ENCODE data around the gene ABCA4.
A peak's percentile ranks its signal among the peaks of the same experiment; 100 is the strongest.

The ABCA4 gene

DNA sequence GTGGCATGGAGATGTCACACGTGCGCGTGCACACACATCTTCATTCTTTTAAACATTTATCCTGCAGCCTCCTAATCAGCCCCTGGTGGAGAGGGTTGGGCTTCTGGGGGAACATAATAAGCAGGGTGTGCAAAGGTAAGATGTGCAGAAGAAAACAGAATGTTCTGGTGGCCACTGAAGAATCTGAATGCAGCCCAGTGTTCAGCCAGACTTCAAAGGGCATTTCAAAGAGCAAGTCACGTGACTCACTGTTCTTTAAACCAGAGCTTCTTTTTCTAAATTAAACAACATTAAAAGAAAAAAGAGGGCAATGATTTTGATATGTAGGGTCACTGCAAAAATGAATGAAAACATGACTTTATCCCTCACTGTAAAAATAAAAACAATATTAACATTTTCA lies 89.8 kb downstream of the ABCA4 start:
- no peak overlapping the region for H3K4me3 ChIP-seq (ENCODE audit: low read depth, low read length)
- peak; percentile 5 for TF ChIP-seq CTCF (conservative IDR thresholded peaks at IDR 0.05; ENCODE audit: low read depth, low read length)
- DNase-seq (ENCODE audit: low read depth): peak; percentile 74

DNA sequence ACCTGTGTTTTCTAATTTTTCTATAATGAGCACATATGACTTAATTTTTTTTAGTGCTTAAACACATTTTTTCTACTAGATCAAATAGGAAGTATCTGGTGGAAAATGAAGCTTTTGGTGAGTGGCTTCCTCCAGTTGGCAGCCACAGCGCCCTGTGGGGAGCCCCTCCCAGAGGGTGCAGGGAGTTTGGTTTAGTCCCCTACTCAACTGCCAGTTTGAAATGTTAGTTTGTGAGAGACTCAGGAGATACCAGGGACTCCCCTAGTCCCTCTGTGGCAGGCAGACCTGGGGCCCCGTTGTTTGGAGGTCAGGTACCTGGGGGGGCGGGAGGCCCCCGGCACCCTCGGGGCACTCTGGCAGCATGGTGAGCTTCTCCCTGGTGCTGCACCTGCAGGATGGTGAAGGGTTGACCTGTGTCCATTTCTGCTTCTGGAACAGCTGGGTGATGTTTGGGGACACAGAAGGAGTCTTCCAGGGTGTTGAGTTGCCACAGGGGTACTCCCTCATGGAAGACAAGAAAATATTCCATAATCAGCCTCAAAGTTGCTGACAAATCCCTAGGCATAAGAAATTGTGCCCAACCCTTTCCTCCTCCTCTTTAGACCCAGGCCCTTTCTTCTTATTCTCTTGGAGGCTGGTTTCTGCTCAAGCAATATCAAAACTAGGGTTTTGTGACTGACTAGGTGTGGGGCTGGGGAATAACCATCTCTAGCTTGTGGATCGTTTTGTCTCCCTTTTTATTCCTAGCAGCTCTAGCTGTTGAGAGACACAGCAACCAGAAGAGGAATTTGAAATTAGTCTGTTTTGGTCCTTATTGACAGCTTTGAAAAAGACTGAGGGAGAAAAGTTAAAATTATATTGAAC lies 91.6 kb downstream of the ABCA4 start:
- DNase-seq (ENCODE audit: low read depth): no peak
- no peak overlapping the region for H3K4me3 ChIP-seq (ENCODE audit: low read depth, low read length)
- TF ChIP-seq CTCF (conservative IDR thresholded peaks at IDR 0.05; ENCODE audit: low read depth, low read length): no peak

- H3K4me3 ChIP-seq (ENCODE audit: low read depth, low read length): no peak overlapping the region
- DNase-seq (ENCODE audit: low read depth): no peak
- no peak for TF ChIP-seq CTCF (conservative IDR thresholded peaks at IDR 0.05; ENCODE audit: low read depth, low read length)
Observed at GRCh38 chr1:94027721-94028515, 93.0 kb downstream of the ABCA4 start.

DNA sequence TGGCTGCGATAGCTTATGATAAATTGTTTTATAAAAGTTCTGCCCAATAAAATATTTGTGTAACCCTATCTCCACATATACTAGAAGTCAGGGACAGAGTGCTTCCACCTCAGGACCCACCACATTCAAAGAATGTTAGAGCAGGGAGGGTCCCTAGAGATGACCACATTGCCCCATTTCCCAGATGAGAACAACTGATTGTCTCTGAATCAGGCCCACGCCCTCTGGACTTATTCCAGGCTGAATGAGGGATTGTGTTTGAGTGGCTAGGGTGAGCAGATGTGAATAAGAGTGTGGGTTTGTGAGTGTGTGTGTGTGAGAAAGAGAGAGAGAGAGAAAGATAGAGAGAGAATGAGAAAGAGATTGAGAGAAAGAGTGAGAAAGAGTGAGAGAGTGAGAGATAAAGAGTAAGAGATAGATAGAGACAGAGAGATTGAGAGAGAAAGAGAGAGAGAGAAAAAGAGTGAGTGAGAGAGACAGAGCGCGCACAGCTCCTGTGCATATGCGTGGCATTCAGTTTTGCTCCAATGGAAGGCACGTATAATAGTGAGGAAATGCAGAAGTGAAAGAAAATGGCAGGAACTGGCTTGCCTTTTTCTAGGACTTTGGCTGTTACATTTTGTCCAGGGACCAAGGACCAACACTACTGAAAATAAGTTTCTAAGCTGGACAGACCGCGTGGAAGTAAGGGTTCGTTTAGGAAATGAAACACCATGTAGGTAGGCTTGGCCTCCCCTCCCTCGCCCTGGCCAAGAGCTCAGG lies 94.1 kb downstream of the ABCA4 start:
- no peak for DNase-seq (ENCODE audit: low read depth)
- H3K4me3 ChIP-seq (ENCODE audit: low read depth, low read length): no peak overlapping the region
- TF ChIP-seq CTCF (conservative IDR thresholded peaks at IDR 0.05; ENCODE audit: low read depth, low read length): no peak

DNA sequence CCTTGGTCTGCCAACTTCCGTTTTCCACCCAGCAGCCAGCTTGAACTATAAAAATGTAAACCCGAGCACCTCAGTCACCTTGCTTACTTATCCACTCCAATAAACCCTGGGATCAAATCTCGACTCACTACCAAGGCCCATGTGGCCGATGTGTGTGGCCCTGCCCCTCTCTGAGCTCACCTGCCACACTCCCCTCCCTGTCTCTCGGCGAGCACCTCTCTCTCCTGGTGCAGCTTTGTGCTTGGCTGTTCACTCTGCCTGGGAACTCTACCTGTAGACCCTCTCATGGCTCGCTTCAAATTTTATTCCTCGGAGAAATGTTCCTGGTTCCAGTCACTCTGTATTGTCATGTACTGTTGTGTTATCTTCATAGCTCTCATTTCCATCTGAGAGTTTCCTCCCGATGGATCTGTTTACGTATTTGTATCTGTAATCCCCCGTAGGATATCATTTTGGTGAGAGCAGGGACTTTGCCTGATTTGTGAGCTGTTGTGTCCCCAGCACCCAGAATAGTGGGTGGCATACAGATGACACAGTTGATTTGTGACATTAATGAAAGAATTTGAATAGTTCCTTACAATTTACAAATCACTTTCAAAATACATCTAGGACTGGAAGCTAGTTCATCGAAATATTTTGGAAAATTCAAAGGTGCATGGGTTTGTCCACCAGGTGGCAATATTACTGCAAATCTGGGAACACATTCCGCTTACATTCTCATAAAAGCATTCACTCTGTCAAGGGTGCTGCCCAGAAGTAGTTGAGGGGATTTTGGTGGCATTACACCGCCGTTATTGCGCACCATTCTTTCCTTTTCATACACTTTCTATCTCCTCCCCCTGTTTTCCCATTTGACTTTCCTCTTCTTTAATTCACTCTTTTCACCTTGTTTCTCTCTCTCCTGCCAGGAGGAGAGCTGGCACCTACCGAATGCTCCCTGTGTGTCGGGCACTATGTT lies 95.3 kb downstream of the ABCA4 start:
- H3K4me3 ChIP-seq (ENCODE audit: low read depth, low read length): no peak overlapping the region
- DNase-seq (ENCODE audit: low read depth): peak; percentile 90
- peak; percentile 76 for TF ChIP-seq CTCF (conservative IDR thresholded peaks at IDR 0.05; ENCODE audit: low read depth, low read length)
